K562 (cell line): ENCODE measurements around the gene C11orf65. TPM values are rescaled to one million over a fixed set of nuclear protein-coding genes. Genes with fewer than 3 reads are reported as not detected.

Experiments used
- ATF7 ChIP-seq: fragments of 450-650 bp; IDR thresholded peaks from 2 replicates; pipeline ENCODE4 v1.7.1; 2014; ENCODE audit warnings: mild to moderate bottlenecking, moderate library complexity
- FOXK2 ChIP-seq, 2 experiments: fragments of 450-650 bp; IDR thresholded peaks in 1 of 2; conservative IDR thresholded peaks in 1 of 2; 2 replicates each; pipeline ENCODE4 v1.6.1; 2016; ENCODE audit warnings: low read depth in 2 of 2, mild to moderate bottlenecking in 1 of 2
- IFI16 ChIP-seq: fragments of 250-450 bp; sonication (Bioruptor Pico); IDR thresholded peaks from 2 replicates; pipeline ENCODE4 v2.1.2; 2022; ENCODE audit warnings: mild to moderate bottlenecking, inconsistent platforms
- MCM2 ChIP-seq: fragments of 450-650 bp; IDR thresholded peaks from 2 replicates; pipeline ENCODE4 v1.6.1; 2017; ENCODE audit warnings: low read depth, mild to moderate bottlenecking
- MED1 ChIP-seq: sonication (generic); formaldehyde crosslinking; IDR thresholded peaks from 2 replicates; pipeline ENCODE4 v1.8.1; 2023; ENCODE audit warnings: missing genetic modification reagents, borderline replicate concordance
- MITF ChIP-seq: IDR thresholded peaks from 2 replicates; pipeline ENCODE4 v1.6.1; 2014; ENCODE audit warnings: antibody characterized with exemption
- NELFE ChIP-seq: IDR thresholded peaks from 2 replicates; pipeline ENCODE4 v1.6.1; 2011; ENCODE audit warnings: mild to moderate bottlenecking; ENCODE audit not compliant: insufficient read depth, insufficient read length
- NRF1 ChIP-seq, 2 experiments: fragments of 450-650 bp; IDR thresholded peaks in 1 of 2; conservative IDR thresholded peaks in 1 of 2; 2 replicates each; pipeline ENCODE4 v1.6.1; 2014; ENCODE audit warnings: mild to moderate bottlenecking in 2 of 2
- PHTF2 ChIP-seq: fragments of 250-450 bp; sonication (Bioruptor Pico); IDR thresholded peaks from 2 replicates; pipeline ENCODE4 v1.5.0; 2021; ENCODE audit warnings: mild to moderate bottlenecking
- PRPF4 ChIP-seq: fragments of 200-400 bp; formaldehyde crosslinking; IDR thresholded peaks from one replicate; pipeline ENCODE4 v1.6.1; 2017; ENCODE audit warnings: low read length, low read depth, mild to moderate bottlenecking; ENCODE audit not compliant: insufficient read depth, poor library complexity, severe bottlenecking
- RB1 ChIP-seq: fragments of 450-650 bp; IDR thresholded peaks from 2 replicates; pipeline ENCODE4 v1.6.1; 2017; ENCODE audit warnings: low read depth, mild to moderate bottlenecking
- SMARCE1 ChIP-seq: fragments of 450-650 bp; IDR thresholded peaks from 2 replicates; pipeline ENCODE4 v1.7.1; 2016; ENCODE audit warnings: mild to moderate bottlenecking
- TRIM24 ChIP-seq, 2 experiments: fragments of 450-650 bp; IDR thresholded peaks; 2 replicates each; pipeline ENCODE4 v1.6.1; 2016
- ZBTB17 ChIP-seq: fragments of 450-650 bp; formaldehyde crosslinking; IDR thresholded peaks from 2 replicates; pipeline ENCODE4 v1.4.0; 2020; ENCODE audit warnings: mild to moderate bottlenecking
- ZNF165 ChIP-seq: fragments of 250-450 bp; sonication (Bioruptor Pico); IDR thresholded peaks from 2 replicates; pipeline ENCODE4 v1.4.0; 2020; ENCODE audit warnings: borderline replicate concordance
- ZNF354B ChIP-seq: fragments of 250-450 bp; sonication (Bioruptor Pico); IDR thresholded peaks from 2 replicates; pipeline ENCODE4 v1.4.0; 2020
- ZNF76 ChIP-seq: fragments of 250-450 bp; sonication (Bioruptor Pico); IDR thresholded peaks from 2 replicates; pipeline ENCODE4 v1.4.0; 2020; ENCODE audit warnings: mild to moderate bottlenecking, moderate library complexity, borderline replicate concordance
- polyA plus RNA-seq, 8 experiments: library from polyadenylated mRNA; depleted of rRNA in 4 of 8; stranded (reverse) in 5 of 8; unstranded in 3 of 8; fragments of >200 nt; fragmentation: Nextera tagmentation in 2 of 8; fragmentation: Illumina TruSeq in 1 of 8; extraction: Ambion mirVana in 2 of 8; extraction: Trizol in 1 of 8; gene quantifications; 2 replicates each; pipeline versions ENCODE4 v1.2.1 to v1.2.3, GENCODE V29; 2011 to 2014; ENCODE audit warnings: inconsistent platforms in 1 of 8, missing spikeins in 1 of 8
- total RNA-seq, 7 experiments: library from RNA; depleted of rRNA in 6 of 7; stranded (reverse); fragments of >200 nt in 6 of 7; fragmentation: Illumina TruSeq in 2 of 7; extraction: Trizol in 2 of 7; gene quantifications; 2 replicates each; pipeline versions ENCODE4 v1.2.1 to v1.2.3, GENCODE V29; 2011 to 2021; ENCODE audit warnings: low replicate concordance in 1 of 7
- TF ChIP-seq, protein P1 (sequence below): fragments of 250-450 bp; sonication (Bioruptor Pico); IDR thresholded peaks from 2 replicates; pipeline ENCODE4 v1.4.0; 2020; ENCODE audit warnings: borderline replicate concordance
- TF ChIP-seq, protein P2 (sequence below): fragments of 250-450 bp; sonication (Bioruptor Pico); IDR thresholded peaks from 2 replicates; pipeline ENCODE4 v1.5.0; 2020; ENCODE audit warnings: mild to moderate bottlenecking, borderline replicate concordance
- TF ChIP-seq, protein P3 (sequence below): fragments of 450-650 bp; IDR thresholded peaks from 2 replicates; pipeline ENCODE4 v1.6.1; 2018; ENCODE audit not compliant: partially characterized antibody

C11orf65 gene
- total and polyA plus RNA-seq, 9 of the 15 experiments (the other 6 are each of a cell fraction or from before 2014, with no cell fraction given), result 1.0 to 2.1 (median 1.2) TPM

DNA sequence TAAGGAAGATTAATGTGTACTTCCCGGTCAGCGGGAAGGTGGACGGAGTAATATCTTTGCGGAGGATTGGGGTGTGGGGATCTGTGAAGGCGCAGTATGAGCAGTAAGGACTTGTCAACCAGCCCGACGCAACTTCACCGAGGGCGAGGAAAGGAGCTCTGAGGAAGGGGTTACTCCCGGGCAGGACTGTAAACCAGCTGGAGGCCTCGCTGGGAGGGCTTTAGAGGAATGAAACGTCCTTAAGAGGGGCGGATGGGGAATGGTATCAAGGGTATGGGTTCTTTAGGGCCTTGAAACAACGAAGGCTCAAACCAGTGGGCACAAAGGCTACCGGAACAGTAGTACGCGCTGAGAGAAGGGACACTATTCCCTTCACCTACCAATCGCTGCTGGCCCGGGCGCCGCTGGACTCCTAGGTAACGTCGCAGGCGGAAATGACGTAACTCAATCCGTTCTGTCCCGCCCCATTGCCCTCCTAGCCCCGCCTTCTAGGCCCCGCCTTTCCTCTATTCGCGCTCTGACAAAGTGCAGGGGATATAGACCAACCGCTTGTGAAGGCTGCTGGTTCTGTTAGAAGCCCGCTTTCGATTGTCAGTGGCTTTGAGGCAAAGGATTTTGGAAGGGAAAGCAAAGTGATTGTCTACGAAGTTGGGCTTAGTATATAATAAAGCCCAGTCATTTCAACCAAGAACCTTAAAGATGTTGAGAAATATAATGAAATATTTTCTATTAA, at the start of gene C11orf65 (continued):
- TF ChIP-seq, protein P1, sequence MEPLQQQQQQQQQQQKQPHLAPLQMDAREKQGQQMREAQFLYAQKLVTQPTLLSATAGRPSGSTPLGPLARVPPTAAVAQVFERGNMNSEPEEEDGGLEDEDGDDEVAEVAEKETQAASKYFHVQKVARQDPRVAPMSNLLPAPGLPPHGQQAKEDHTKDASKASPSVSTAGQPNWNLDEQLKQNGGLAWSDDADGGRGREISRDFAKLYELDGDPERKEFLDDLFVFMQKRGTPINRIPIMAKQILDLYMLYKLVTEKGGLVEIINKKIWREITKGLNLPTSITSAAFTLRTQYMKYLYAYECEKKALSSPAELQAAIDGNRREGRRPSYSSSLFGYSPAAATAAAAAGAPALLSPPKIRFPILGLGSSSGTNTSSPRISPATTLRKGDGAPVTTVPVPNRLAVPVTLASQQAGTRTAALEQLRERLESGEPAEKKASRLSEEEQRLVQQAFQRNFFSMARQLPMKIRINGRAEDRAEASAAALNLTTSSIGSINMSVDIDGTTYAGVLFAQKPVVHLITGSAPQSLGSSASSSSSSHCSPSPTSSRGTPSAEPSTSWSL (CRISPR knock-in tag), result no peak
- no peak for TF ChIP-seq ZNF354B (CRISPR knock-in tag)
- TF ChIP-seq, protein P2, sequence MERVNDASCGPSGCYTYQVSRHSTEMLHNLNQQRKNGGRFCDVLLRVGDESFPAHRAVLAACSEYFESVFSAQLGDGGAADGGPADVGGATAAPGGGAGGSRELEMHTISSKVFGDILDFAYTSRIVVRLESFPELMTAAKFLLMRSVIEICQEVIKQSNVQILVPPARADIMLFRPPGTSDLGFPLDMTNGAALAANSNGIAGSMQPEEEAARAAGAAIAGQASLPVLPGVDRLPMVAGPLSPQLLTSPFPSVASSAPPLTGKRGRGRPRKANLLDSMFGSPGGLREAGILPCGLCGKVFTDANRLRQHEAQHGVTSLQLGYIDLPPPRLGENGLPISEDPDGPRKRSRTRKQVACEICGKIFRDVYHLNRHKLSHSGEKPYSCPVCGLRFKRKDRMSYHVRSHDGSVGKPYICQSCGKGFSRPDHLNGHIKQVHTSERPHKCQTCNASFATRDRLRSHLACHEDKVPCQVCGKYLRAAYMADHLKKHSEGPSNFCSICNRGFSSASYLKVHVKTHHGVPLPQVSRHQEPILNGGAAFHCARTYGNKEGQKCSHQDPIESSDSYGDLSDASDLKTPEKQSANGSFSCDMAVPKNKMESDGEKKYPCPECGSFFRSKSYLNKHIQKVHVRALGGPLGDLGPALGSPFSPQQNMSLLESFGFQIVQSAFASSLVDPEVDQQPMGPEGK, result no peak
- TF ChIP-seq ZNF165 (CRISPR knock-in tag), result no peak
- TF ChIP-seq NELFE, result peak; percentile 41
- TF ChIP-seq TRIM24 (IDR thresholded peaks at IDR 0.05), result no peak; a peak in 1 of 4 replicates
- no peak for TF ChIP-seq MED1
- TF ChIP-seq PHTF2 (CRISPR knock-in tag), result no peak
- TF ChIP-seq NRF1 (conservative IDR thresholded peaks at IDR 0.05 in 1 of 2, IDR thresholded peaks at IDR 0.05 in 1 of 2), result peak; percentile 47 to 59; a peak in 2 of 4 replicates
- no peak for TF ChIP-seq MCM2
- TF ChIP-seq MITF, result no peak
- TF ChIP-seq RB1, result peak; percentile 48; the same call in 1 of the 2 replicates
- TF ChIP-seq FOXK2 (conservative IDR thresholded peaks at IDR 0.05 in 1 of 2, IDR thresholded peaks at IDR 0.05 in 1 of 2; ENCODE audit: low read depth in 2 of 2), result peak; percentile 62 to 84; a peak in 3 of 4 replicates
- TF ChIP-seq ZBTB17 (CRISPR knock-in tag), result no peak
- TF ChIP-seq, protein P3, sequence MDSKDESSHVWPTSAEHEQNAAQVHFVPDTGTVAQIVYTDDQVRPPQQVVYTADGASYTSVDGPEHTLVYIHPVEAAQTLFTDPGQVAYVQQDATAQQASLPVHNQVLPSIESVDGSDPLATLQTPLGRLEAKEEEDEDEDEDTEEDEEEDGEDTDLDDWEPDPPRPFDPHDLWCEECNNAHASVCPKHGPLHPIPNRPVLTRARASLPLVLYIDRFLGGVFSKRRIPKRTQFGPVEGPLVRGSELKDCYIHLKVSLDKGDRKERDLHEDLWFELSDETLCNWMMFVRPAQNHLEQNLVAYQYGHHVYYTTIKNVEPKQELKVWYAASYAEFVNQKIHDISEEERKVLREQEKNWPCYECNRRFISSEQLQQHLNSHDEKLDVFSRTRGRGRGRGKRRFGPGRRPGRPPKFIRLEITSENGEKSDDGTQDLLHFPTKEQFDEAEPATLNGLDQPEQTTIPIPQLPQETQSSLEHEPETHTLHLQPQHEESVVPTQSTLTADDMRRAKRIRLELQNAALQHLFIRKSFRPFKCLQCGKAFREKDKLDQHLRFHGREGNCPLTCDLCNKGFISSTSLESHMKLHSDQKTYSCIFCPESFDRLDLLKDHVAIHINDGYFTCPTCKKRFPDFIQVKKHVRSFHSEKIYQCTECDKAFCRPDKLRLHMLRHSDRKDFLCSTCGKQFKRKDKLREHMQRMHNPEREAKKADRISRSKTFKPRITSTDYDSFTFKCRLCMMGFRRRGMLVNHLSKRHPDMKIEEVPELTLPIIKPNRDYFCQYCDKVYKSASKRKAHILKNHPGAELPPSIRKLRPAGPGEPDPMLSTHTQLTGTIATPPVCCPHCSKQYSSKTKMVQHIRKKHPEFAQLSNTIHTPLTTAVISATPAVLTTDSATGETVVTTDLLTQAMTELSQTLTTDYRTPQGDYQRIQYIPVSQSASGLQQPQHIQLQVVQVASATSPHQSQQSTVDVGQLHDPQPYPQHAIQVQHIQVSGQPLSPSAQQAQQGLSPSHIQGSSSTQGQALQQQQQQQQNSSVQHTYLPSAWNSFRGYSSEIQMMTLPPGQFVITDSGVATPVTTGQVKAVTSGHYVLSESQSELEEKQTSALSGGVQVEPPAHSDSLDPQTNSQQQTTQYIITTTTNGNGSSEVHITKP, result peak; percentile 40
- TF ChIP-seq ATF7, result peak; percentile 99
- no peak for TF ChIP-seq SMARCE1
- no peak for TF ChIP-seq PRPF4
- no peak for TF ChIP-seq IFI16 (CRISPR knock-in tag)
- no peak for TF ChIP-seq ZNF76 (CRISPR knock-in tag)
